ENCODE data around the gene ASAP2. TPM values are rescaled to one million over a fixed set of nuclear protein-coding genes. Genes with fewer than 3 reads are reported as not detected.

ASAP2 gene
- total RNA-seq, 2 donors from 2014 or later, result 9.2 to 17.8 TPM

DNA sequence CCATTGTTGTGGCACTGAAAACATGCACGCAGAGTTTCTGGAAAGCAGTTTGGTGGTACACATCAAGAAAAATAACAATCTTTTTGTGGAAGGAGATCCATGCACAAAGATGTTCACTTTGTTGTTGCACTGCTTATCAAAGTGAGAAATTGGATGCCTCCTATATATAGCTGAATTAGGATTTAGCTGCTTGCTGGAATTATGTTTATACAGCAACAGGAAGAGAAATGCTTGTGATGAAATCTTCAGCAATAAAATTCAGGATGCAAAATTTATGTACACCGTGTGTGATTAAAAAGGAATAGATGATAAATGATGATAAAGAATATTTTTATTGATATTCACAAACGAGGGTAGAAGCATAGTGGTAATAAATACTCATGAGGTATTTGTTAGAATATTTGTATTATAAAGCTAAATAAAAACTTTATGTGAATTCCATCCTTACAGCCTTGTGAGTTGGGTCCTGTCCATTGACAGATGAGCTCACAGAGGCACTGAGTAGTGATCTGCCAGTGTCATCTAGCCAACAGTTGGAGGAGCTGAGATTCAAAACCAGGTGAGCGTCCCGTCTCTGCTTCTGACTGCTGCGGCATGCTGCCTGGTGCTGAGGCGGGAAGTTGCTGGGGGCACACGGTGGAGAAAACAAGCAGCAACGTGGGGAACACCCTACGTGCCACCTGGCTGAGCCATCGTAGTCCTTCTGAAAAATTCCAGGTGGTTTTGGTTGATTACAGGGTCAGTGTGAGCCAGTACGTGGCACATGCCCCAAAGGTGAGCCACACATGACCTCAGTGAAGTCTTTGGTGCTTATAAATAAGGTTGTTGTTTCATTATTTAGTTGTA, 80.2 kb downstream of the ASAP2 start:
- H3K4me1 ChIP-seq (replicated peaks), result no peaks in the 10 kb centered on the region
- no peaks in the 10 kb centered on the region for H3K27me3 ChIP-seq (replicated peaks; ENCODE audit: insufficient read depth)
- H3K36me3 ChIP-seq, result no peaks in the 10 kb centered on the region
- 67% methylated on average over 12 of the region's 12 CpGs for WGBS
- TF ChIP-seq POLR2A (IDR thresholded peaks at IDR 0.05), result no peak
- TF ChIP-seq POLR2AphosphoS5 (IDR thresholded peaks at IDR 0.05), result peak; percentile 5
- no peak overlapping the region for H3K27ac ChIP-seq
- no peak for DNase-seq (ENCODE audit: low spot score)
- intact Hi-C loops (cut with DNase I), result no loop called here
- H3K9me3 ChIP-seq, result no peaks in the 10 kb centered on the region
- no peak overlapping the region for H3K4me3 ChIP-seq

DNA sequence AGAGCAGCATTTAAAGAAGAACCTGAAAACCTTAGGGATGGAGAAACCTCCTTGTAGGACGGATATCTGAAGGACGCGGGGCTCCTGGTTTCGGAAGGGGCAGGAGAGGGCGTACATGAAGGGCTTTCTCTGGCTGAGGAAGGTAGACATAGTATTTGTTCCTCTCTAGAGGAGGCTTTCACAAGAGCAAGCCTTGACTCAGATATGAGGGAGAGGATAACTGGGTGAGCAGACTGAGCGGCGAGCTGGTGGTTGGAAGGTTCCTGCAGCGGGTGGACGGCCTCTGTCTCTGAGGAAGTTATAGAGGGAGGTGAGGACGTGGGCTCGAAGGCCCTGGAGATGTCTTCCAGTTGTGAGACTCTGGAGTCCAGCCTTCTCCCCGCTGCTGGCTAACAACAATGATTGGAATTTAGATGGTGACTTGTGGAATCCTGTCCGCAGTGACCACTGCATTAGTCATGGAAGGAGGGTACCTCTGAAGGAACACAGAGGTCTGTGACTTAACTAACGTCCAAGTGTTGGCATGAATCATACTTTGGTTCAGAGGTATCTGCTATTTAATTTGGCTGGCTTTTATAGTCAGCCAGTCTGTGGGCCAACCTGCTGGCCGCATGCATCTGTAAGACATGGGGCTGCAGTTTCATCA, 80.9 kb downstream of the ASAP2 start:
- Histone ChIP-seq H3K4me3 (no peak overlapping the region), H3K27ac (no peak overlapping the region), H3K36me3 (no peaks in the 10 kb centered on the region), H3K9me3 (no peaks in the 10 kb centered on the region), H3K4me1 (replicated peaks) (no peaks in the 10 kb centered on the region), H3K27me3 (replicated peaks; ENCODE audit: insufficient read depth) (no peaks in the 10 kb centered on the region)
- TF ChIP-seq, protein P1, sequence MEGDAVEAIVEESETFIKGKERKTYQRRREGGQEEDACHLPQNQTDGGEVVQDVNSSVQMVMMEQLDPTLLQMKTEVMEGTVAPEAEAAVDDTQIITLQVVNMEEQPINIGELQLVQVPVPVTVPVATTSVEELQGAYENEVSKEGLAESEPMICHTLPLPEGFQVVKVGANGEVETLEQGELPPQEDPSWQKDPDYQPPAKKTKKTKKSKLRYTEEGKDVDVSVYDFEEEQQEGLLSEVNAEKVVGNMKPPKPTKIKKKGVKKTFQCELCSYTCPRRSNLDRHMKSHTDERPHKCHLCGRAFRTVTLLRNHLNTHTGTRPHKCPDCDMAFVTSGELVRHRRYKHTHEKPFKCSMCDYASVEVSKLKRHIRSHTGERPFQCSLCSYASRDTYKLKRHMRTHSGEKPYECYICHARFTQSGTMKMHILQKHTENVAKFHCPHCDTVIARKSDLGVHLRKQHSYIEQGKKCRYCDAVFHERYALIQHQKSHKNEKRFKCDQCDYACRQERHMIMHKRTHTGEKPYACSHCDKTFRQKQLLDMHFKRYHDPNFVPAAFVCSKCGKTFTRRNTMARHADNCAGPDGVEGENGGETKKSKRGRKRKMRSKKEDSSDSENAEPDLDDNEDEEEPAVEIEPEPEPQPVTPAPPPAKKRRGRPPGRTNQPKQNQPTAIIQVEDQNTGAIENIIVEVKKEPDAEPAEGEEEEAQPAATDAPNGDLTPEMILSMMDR (IDR thresholded peaks at IDR 0.05), result no peak
- no peak for TF ChIP-seq POLR2AphosphoS5 (IDR thresholded peaks at IDR 0.05)
- TF ChIP-seq POLR2A (IDR thresholded peaks at IDR 0.05), result no peak
- intact Hi-C loops (cut with DNase I), result no loop called here
- DNase-seq (ENCODE audit: low spot score), result no peak
- WGBS, result 89% methylated on average over 15 of the region's 15 CpGs

DNA sequence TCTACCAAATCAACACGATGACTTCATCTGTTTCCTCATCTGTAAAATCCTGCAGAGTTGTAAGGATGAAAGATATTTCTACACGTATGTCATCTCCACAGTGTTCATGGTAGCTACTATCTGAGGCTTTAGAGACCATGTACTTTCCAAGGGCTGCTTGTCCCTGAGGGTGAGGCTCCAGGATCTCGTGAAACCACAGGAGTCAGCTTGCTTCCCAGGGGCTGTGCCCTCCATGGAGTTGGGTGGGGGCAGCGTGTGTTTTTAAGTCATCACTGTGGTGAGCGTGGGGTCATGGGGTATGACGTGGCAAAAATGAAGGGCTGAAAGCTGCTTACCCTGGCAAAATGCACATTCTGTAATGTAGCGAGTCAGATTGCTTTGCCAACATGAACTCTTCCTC, 81.6 kb downstream of the ASAP2 start:
- intact Hi-C loops (cut with DNase I), result no loop called here
- no peaks in the 10 kb centered on the region for H3K9me3 ChIP-seq
- H3K27ac ChIP-seq, result no peak overlapping the region
- H3K4me1 ChIP-seq (replicated peaks), result no peaks in the 10 kb centered on the region
- H3K36me3 ChIP-seq, result no peaks in the 10 kb centered on the region
- 88% methylated on average over 7 of the region's 7 CpGs for WGBS
- TF ChIP-seq POLR2A (IDR thresholded peaks at IDR 0.05), result no peak
- TF ChIP-seq, protein P1 (IDR thresholded peaks at IDR 0.05), result no peak
- TF ChIP-seq POLR2AphosphoS5 (IDR thresholded peaks at IDR 0.05), result no peak
- no peaks in the 10 kb centered on the region for H3K27me3 ChIP-seq (replicated peaks; ENCODE audit: insufficient read depth)
- H3K4me3 ChIP-seq, result no peak overlapping the region
- no peak for DNase-seq (ENCODE audit: low spot score)

DNA sequence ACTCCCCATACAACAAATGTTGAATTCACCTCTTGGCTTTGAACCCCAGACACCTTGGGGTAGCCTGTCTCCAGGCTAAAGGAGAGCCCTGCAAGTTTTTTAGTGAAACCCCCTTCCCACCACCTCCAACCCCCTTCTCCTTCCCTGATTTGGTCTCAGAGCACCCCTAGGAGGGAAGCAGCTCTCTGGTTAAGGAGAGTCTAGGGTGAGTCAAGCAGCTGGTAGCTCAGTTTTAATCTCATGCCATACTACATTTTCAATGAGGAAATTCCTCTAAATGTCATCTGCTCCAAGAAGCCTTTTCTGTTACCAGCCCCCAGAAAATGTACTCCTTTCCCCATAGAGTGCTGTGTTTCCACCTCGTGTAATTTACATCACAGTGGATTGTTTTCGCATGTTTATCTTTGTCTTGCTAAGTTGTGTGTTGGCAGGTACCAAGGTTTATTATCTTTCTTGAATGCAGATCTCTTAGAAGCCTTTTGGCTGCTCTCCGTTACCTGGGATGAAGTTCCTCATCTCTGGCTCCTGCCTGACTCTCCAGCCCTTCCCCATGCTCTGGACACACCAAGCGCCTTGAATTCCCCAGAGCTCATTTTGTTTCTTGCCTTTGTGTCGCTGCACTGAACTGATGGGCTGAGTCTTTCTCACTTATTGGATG, 82.2 kb downstream of the ASAP2 start:
- no peaks in the 10 kb centered on the region for H3K9me3 ChIP-seq
- 81% methylated on average over 5 of the region's 5 CpGs for WGBS
- intact Hi-C loops (cut with DNase I), result no loop called here
- no peak overlapping the region for H3K27ac ChIP-seq
- H3K27me3 ChIP-seq (replicated peaks; ENCODE audit: insufficient read depth), result no peaks in the 10 kb centered on the region
- no peak for DNase-seq (ENCODE audit: low spot score)
- no peaks in the 10 kb centered on the region for H3K4me1 ChIP-seq (replicated peaks)
- TF ChIP-seq, protein P1 (IDR thresholded peaks at IDR 0.05), result no peak
- TF ChIP-seq POLR2A (IDR thresholded peaks at IDR 0.05) (no peak), POLR2AphosphoS5 (IDR thresholded peaks at IDR 0.05) (no peak)
- no peaks in the 10 kb centered on the region for H3K36me3 ChIP-seq
- H3K4me3 ChIP-seq, result no peak overlapping the region

DNA sequence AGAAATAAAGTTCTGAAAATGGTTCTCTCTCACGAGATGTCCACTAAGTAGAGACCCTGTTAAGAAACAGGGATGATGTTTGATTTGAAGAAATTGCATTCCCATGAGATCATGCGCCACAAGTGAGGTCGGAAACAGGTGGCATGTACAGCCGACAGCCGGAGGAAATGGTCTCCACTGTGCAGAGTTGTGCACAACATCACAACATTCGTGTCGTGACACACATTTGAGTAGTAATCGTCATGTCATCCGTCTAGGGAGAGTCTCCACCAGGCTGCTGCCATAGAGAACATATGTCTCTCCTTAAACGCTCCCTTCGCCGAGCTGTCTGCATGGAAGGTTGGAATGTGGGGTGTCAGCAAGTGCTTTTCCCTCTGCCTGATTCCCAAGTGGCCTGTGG, 84.7 kb downstream of the ASAP2 start:
- Histone ChIP-seq H3K4me3 (no peak overlapping the region), H3K4me1 (replicated peaks) (no peaks in the 10 kb centered on the region), H3K27me3 (replicated peaks; ENCODE audit: insufficient read depth) (no peaks in the 10 kb centered on the region), H3K27ac (no peak overlapping the region), H3K9me3 (no peaks in the 10 kb centered on the region), H3K36me3 (no peaks in the 10 kb centered on the region)
- 93% methylated on average over 12 of the region's 12 CpGs for WGBS
- no peak for DNase-seq (ENCODE audit: low spot score)
- intact Hi-C loops (cut with DNase I), result no loop called here
- no peak for TF ChIP-seq POLR2AphosphoS5 (IDR thresholded peaks at IDR 0.05)
- TF ChIP-seq POLR2A (IDR thresholded peaks at IDR 0.05), result no peak
- TF ChIP-seq, protein P1 (IDR thresholded peaks at IDR 0.05), result no peak
